Kidney capillary endothelial cell (primary cell): ENCODE results near the gene ITGA1.

Experiments used
- DNase-seq: peaks from one replicate; pipeline ENCODE4 v3.0.0-alpha.2; 2018; ENCODE audit warnings: low spot score

The ITGA1 gene

GRCh38 chr5:52998552-52999313 lies 211.0 kb downstream of the ITGA1 start:
- DNase-seq, result no peak

GRCh38 chr5:52999344-52999949 lies 211.7 kb downstream of the ITGA1 start:
- no peak for DNase-seq

- DNase-seq, result no peak
Observed at GRCh38 chr5:53001541-53001940, 213.8 kb downstream of the ITGA1 start.

- no peak for DNase-seq
Observed at GRCh38 chr5:53002491-53002890, 214.8 kb downstream of the ITGA1 start.

GRCh38 chr5:53003144-53003543 lies 215.4 kb downstream of the ITGA1 start:
- DNase-seq, result no peak

- no peak for DNase-seq
Observed at GRCh38 chr5:53006911-53007890, 219.5 kb downstream of the ITGA1 start.

- DNase-seq, result peak; percentile 83
Observed at GRCh38 chr5:53008751-53009150, 221.0 kb downstream of the ITGA1 start.
